Breast epithelium (tissue), 4 donors: ENCODE measurements around the gene NEMP1. TPM values are rescaled to one million over a fixed set of nuclear protein-coding genes. Genes with fewer than 3 reads are reported as not detected.

Experiments used
- DNase-seq, 2 donors: peaks; one replicate each; pipeline ENCODE4 v3.0.0-alpha.2; 2019; ENCODE audit warnings: low spot score in 2 of 2
- H3K27ac ChIP-seq, 2 donors: fragments of 200-600 bp; sonication (generic) in 1 of 2; one replicate each; pipeline ENCODE4 v1.5.1; 2016 to 2019; ENCODE audit warnings: mild to moderate bottlenecking in 1 of 2
- H3K27me3 ChIP-seq, 2 donors: fragments of 200-600 bp; sonication (generic) in 1 of 2; one replicate each; pipeline versions ENCODE4 v1.5.1 to v1.6.0; 2017 to 2019; ENCODE audit warnings: control low read depth in 1 of 2, mild to moderate bottlenecking in 1 of 2
- H3K36me3 ChIP-seq: fragments of 200-600 bp; one replicate; pipeline ENCODE4 v1.5.1; 2019
- H3K4me1 ChIP-seq, 2 donors: fragments of 200-600 bp; sonication (generic); one replicate each; pipeline ENCODE4 v1.5.1; 2016 to 2019; ENCODE audit warnings: control low read depth in 1 of 2
- H3K4me3 ChIP-seq, 3 donors: fragments of 200-600 bp; sonication (generic); 1 replicate in 2 of 3; 2 replicates in 1 of 3; pipeline ENCODE4 v1.5.1; 2016 to 2019; ENCODE audit warnings: mild to moderate bottlenecking in 3 of 3, moderate library complexity in 2 of 3
- H3K9me3 ChIP-seq, 2 donors: fragments of 200-600 bp; sonication (generic) in 1 of 2; one replicate each; pipeline ENCODE4 v1.5.1; 2016 to 2019; ENCODE audit warnings: control low read depth in 1 of 2
- POLR2A ChIP-seq: fragments of 450-650 bp; IDR thresholded peaks from one replicate; pipeline ENCODE4 v1.6.1; 2016; ENCODE audit warnings: antibody characterized with exemption, mild to moderate bottlenecking, moderate library complexity
- POLR2AphosphoS5 ChIP-seq, 3 donors: sonication (generic); formaldehyde crosslinking; IDR thresholded peaks; one replicate each; pipeline ENCODE4 v1.6.1; 2017; ENCODE audit warnings: antibody characterized with exemption in 3 of 3
- intact Hi-C: fragments of 100-400 bp; cut with DNase I; formaldehyde crosslinking; loops from one replicate; pipeline ENCODE4 v1.15.1; 2023; ENCODE audit warnings: low total_unique reads
- total RNA-seq, 3 donors: library from RNA; depleted of rRNA; stranded (reverse); fragments of >200 nt; gene quantifications; one replicate each; pipeline ENCODE4 v1.1.0, GENCODE V29; 2016
- TF ChIP-seq, protein P1 (sequence below), 3 donors: fragments of 450-650 bp; IDR thresholded peaks; one replicate each; pipeline ENCODE4 v1.5.1; 2016 to 2017; ENCODE audit warnings: antibody characterized with exemption in 3 of 3, mild to moderate bottlenecking in 3 of 3, moderate library complexity in 3 of 3

The NEMP1 gene, protein sequence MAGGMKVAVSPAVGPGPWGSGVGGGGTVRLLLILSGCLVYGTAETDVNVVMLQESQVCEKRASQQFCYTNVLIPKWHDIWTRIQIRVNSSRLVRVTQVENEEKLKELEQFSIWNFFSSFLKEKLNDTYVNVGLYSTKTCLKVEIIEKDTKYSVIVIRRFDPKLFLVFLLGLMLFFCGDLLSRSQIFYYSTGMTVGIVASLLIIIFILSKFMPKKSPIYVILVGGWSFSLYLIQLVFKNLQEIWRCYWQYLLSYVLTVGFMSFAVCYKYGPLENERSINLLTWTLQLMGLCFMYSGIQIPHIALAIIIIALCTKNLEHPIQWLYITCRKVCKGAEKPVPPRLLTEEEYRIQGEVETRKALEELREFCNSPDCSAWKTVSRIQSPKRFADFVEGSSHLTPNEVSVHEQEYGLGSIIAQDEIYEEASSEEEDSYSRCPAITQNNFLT
- total RNA-seq: 10 to 100 TPM in 2 of 3 donors, 1 to 10 TPM in 1; 6.9 to 13.3 (median 10.9) TPM

DNA sequence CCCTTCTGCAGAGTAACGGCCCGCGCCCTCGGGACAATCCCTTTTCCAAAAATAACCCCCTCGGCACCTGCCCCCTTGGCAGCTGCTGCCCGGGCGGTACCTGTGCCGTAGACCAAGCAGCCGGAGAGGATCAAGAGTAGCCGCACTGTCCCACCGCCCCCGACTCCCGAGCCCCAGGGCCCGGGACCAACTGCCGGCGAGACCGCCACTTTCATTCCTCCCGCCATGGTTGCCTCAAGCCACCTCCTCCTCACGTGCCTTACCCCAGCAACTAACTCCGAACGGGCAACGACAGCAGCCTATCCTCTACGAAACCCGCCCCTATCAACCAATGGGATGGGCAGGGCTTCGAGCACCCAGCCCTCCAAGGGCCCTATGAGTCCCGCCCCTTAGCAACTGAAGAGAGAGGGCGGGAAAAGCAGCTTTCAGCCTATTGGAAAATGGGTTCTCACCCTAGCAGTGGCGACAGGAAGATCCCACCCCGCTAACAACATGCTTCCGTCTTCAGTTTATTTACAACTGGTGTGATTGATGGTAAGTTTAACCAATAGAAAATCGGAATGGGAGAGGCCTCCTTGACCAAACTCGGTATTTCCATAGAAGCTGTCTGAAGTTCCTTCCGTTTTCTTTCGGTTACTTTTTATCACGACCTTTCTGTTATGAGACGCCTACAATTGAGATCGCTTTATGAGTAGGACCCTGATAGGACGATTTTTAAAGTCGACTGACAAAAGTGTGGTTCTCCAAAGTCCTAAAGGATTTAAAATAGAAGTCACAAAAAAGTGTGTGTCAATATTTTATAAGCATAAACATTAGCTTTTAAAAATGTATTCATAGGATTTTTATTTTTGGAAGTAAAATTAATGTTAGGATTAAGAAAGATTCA is at the start of gene NEMP1:
Gene NEMP1, minus strand, starts transcription at position 273 of the 886 bp plus-strand sequence. Its CDS starts 46 bp downstream, at position 227.
- peak within 1 kb of the TSS; percentile 66 to 81 (median 78) for H3K4me3 ChIP-seq
- no peaks in the 10 kb centered on the region for H3K27me3 ChIP-seq
- peak; percentile 94 to 99 for DNase-seq
- intact Hi-C loops: no loop called here
- no peaks in the 10 kb centered on the region for H3K36me3 ChIP-seq
- no peaks in the 10 kb centered on the region for H3K9me3 ChIP-seq
- peak within 1 kb of the TSS; percentile 83 to 89 for H3K27ac ChIP-seq
- TF ChIP-seq POLR2A (no peak), POLR2AphosphoS5 (IDR thresholded peaks at IDR 0.05) (peak; percentile 36 to 59 (median 38))
- TF ChIP-seq, protein P1, sequence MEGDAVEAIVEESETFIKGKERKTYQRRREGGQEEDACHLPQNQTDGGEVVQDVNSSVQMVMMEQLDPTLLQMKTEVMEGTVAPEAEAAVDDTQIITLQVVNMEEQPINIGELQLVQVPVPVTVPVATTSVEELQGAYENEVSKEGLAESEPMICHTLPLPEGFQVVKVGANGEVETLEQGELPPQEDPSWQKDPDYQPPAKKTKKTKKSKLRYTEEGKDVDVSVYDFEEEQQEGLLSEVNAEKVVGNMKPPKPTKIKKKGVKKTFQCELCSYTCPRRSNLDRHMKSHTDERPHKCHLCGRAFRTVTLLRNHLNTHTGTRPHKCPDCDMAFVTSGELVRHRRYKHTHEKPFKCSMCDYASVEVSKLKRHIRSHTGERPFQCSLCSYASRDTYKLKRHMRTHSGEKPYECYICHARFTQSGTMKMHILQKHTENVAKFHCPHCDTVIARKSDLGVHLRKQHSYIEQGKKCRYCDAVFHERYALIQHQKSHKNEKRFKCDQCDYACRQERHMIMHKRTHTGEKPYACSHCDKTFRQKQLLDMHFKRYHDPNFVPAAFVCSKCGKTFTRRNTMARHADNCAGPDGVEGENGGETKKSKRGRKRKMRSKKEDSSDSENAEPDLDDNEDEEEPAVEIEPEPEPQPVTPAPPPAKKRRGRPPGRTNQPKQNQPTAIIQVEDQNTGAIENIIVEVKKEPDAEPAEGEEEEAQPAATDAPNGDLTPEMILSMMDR (IDR thresholded peaks at IDR 0.05): no peak
- H3K4me1 ChIP-seq: peaks cover 0 to 7% of the 10 kb centered on the region in 2 donors

DNA sequence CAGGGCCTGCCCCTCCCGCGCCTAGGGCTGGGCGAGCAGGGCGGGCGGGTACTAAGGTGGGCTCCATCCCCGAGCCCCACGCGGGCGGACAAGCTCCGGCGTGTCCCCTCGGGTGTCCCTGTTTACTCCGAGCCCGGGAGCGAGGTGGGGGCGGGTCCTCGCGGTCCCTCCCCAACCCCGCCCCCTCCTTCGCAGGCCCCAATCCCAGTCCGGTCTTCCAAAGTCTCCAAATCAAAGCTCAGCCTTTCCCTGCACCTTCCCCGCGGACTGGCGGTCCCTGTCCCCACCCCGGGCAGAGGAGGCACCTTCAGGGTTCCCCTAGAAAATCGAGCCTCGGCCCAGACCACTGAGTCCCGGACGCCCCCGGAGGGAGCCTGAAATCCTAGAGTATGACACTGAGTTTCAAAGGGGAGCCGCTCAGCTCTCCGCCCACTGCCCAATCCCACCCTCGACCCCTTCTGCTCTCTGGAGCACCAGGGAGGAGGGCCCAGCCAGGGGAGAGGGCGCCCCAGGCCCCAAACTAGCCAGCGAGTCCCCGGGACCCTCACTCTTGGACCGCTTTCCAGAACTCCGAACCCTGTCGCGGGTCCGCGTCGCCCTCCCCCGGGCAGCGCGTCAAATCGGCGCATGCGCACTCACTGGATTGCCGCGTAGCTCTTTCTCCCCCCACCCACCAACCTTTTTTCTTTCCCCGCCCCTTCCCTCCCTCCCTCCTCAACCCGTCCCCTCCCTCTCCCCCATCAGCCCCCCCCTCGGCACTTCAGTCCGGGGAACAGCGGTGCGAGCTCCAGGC is 49.3 kb upstream of the NEMP1 start, which contains the start of gene LRP1:
Gene LRP1, plus strand, starts transcription at position 758 of the 793 bp plus-strand sequence. CDS start 482 bp downstream, outside the sequence.
- Histone ChIP-seq H3K9me3 (no peaks in the 10 kb centered on the region), H3K27me3 (no peaks in the 10 kb centered on the region), H3K27ac (peak within 1 kb of the TSS; percentile 93 to 97), H3K36me3 (no peaks in the 10 kb centered on the region), H3K4me3 (peak within 1 kb of the TSS; percentile 63 to 82 (median 67)), H3K4me1 (peaks cover 0 to 3% of the 10 kb centered on the region in 2 donors)
- TF ChIP-seq POLR2A: peak; percentile 82
- TF ChIP-seq, protein P1 (IDR thresholded peaks at IDR 0.05): no peak
- TF ChIP-seq POLR2AphosphoS5 (IDR thresholded peaks at IDR 0.05): peak; percentile 54 to 71 (median 55)
- peak; percentile 78 to 87 for DNase-seq
- intact Hi-C loops: loop anchor here (1.0 kb wide), 1 partner anchor 47 kb away; no protein-coding TSS in a partner anchor

DNA sequence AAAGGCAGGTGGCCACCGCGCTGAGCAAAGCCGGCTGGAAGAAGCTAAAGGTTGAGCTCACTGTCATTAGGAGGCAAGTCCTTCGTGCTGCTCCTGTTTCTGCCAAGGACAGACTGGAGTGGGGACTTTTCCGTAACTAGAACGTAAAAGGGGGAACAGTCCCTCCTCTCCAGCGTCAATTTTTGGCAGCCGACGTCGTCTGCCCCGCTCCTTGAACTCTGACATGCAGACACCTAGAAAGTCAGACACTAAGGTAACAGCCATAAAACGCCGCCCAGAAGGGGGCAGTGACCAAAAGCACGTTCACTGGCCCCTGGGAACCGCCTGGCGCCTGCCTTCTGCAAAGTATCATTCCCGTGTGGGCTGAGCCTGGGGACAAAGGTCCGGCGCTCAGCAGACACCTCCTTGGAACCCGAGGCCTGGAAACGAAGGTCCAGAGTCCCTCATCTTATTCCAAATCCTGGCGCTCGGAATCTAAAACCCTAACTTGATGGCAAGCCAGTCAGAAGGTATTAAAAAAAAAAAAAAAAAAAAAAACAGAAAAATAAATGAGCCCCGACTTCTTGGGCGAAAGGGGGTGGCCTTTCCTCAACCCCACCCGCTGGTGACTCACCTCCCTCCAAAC is 48.6 kb upstream of the NEMP1 start:
- peak overlapping the region; percentile 93 to 97 for H3K27ac ChIP-seq
- no peaks in the 10 kb centered on the region for H3K36me3 ChIP-seq
- DNase-seq: peak; percentile 77 to 78
- H3K4me1 ChIP-seq: peaks cover 0 to 3% of the 10 kb centered on the region in 2 donors
- TF ChIP-seq POLR2AphosphoS5 (IDR thresholded peaks at IDR 0.05) (peak in 1 of 3 donors; percentile 35), POLR2A (no peak)
- TF ChIP-seq, protein P1 (IDR thresholded peaks at IDR 0.05): no peak
- H3K27me3 ChIP-seq: no peaks in the 10 kb centered on the region
- no peaks in the 10 kb centered on the region for H3K9me3 ChIP-seq
- intact Hi-C loops: no loop called here
- peak overlapping the region; percentile 63 to 82 (median 67) for H3K4me3 ChIP-seq

DNA sequence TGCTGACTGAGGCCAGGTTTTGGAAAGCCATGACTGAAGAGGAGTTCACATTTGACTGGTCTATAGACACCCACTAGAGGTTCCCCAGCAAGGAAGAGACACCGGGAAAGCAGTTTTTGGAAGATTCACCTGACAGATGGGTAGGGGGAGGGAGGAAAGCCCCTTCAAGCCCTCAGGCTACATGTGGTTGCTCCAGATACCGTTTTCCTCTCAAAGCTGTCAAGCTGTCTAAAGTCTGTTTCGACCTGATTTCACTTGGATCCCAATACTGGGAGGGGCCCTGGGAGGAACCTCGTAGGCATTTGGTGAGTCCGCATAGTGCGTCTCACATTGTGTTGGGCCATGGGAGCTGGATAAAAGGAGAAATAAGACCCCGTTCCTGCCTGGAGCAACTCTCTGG is 48.0 kb upstream of the NEMP1 start:
- no peak for DNase-seq
- H3K36me3 ChIP-seq: no peaks in the 10 kb centered on the region
- peak overlapping the region; percentile 93 to 97 for H3K27ac ChIP-seq
- no peaks in the 10 kb centered on the region for H3K27me3 ChIP-seq
- peak overlapping the region in 2 of 3 donors; percentile 67 to 82 for H3K4me3 ChIP-seq
- intact Hi-C loops: no loop called here
- H3K4me1 ChIP-seq: peaks cover 0 to 3% of the 10 kb centered on the region in 2 donors
- no peaks in the 10 kb centered on the region for H3K9me3 ChIP-seq
- TF ChIP-seq, protein P1 (IDR thresholded peaks at IDR 0.05): no peak
- TF ChIP-seq POLR2A (no peak), POLR2AphosphoS5 (IDR thresholded peaks at IDR 0.05) (no peak)
